Upper lobe of left lung (tissue), 4 donors: ENCODE results near the gene MAP2K6.

Experiments used
- EP300 ChIP-seq, 4 donors: sonication (generic); formaldehyde crosslinking; IDR thresholded peaks; one replicate each; pipeline ENCODE4 v1.5.1; 2017; ENCODE audit warnings: antibody characterized with exemption in 4 of 4, control low read depth in 2 of 4
- POLR2A ChIP-seq, 4 donors: fragments of 450-650 bp; IDR thresholded peaks; one replicate each; pipeline ENCODE4 v1.5.1; 2016 to 2017; ENCODE audit warnings: antibody characterized with exemption in 4 of 4, mild to moderate bottlenecking in 2 of 4
- POLR2AphosphoS5 ChIP-seq, 2 donors: sonication (generic); formaldehyde crosslinking; IDR thresholded peaks; one replicate each; pipeline ENCODE4 v1.5.1; 2017; ENCODE audit warnings: antibody characterized with exemption in 2 of 2
- TF ChIP-seq, protein P1 (sequence below), 6 experiments: fragments of 450-650 bp in 4 of 6; fragments of 200-600 bp in 2 of 6; sonication (generic) in 2 of 6; IDR thresholded peaks; one replicate each; pipeline ENCODE4 v1.5.1; 2016 to 2019; ENCODE audit warnings: antibody characterized with exemption in 6 of 6

DNA sequence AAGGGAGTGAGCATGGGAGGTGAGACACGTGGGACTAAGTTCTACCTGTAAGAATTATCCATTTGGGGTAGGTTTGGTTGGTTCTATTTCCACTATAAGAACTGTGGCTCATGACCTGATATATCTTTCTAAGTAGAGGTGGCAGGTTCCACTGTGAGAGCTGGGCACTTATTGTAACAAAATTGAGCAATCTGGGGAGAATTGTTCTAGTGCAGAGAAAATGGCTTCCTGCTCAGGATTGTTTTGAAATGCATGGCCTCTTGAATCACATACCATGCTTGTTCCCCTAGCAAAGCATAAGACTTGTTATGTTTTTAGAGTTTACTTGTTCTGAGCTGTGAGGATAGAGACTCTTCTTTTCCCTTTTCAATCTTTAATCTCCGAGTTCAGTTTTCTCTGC, 125.9 kb downstream of the MAP2K6 start:
- TF ChIP-seq POLR2AphosphoS5 (IDR thresholded peaks at IDR 0.05) = no peak
- TF ChIP-seq, protein P1, sequence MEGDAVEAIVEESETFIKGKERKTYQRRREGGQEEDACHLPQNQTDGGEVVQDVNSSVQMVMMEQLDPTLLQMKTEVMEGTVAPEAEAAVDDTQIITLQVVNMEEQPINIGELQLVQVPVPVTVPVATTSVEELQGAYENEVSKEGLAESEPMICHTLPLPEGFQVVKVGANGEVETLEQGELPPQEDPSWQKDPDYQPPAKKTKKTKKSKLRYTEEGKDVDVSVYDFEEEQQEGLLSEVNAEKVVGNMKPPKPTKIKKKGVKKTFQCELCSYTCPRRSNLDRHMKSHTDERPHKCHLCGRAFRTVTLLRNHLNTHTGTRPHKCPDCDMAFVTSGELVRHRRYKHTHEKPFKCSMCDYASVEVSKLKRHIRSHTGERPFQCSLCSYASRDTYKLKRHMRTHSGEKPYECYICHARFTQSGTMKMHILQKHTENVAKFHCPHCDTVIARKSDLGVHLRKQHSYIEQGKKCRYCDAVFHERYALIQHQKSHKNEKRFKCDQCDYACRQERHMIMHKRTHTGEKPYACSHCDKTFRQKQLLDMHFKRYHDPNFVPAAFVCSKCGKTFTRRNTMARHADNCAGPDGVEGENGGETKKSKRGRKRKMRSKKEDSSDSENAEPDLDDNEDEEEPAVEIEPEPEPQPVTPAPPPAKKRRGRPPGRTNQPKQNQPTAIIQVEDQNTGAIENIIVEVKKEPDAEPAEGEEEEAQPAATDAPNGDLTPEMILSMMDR (IDR thresholded peaks at IDR 0.05) = no peak
- TF ChIP-seq POLR2A (IDR thresholded peaks at IDR 0.05) = no peak
- TF ChIP-seq EP300 (IDR thresholded peaks at IDR 0.05) = no peak
